GM12878 (cell line): ENCODE data around the gene POF1B. TPM values are rescaled to one million over a fixed set of nuclear protein-coding genes. Genes with fewer than 3 reads are reported as not detected.

Experiments used
- ATAC-seq: fragments of 200-7000 bp; cut with Tn5 transposase; 3 replicates; pipeline ENCODE4 v1.9.1; 2020; ENCODE audit warnings: mild to moderate bottlenecking, moderate library complexity
- BruUV-seq: library from RNA; stranded (reverse); fragments of 400-500 nt; replicated peaks from 2 replicates; lab custom pipeline; 2021; lab: Mats Ljungman, UMichigan
- CTCF ChIA-PET: fragments of 300-600 bp; sonication (Branson Sonifier 250); formaldehyde crosslinking; extraction: SDS; loops from one replicate; lab custom pipeline; 2021; ENCODE audit warnings: inconsistent platforms; lab: Yijun Ruan, JAX
- POLR2A ChIA-PET: fragments of 350-600 bp; formaldehyde crosslinking; extraction: SDS; loops from one replicate; lab custom pipeline; 2021; ENCODE audit warnings: inconsistent platforms; lab: Charles Lee
- RAD21 ChIA-PET: fragments of 300-600 bp; sonication (Branson Sonifier 250); formaldehyde crosslinking; loops from one replicate; lab custom pipeline; 2023; ENCODE audit warnings: antibody characterized with exemption; ENCODE audit not compliant: unreplicated experiment; lab: Charles Lee
- SMC1A ChIA-PET: fragments of 300-600 bp; sonication (Branson Sonifier 250); formaldehyde crosslinking; loops from one replicate; lab custom pipeline; 2023; ENCODE audit not compliant: unreplicated experiment, uncharacterized antibody; lab: Charles Lee
- DNase-seq: peaks from one replicate; pipeline ENCODE4 v3.0.0-alpha.2; 2011; ENCODE audit warnings: low read depth, low spot score
- FAIRE-seq: peaks from 3 replicates; lab custom pipeline; 2011; peaks lifted over from hg19 to GRCh38; lab: Jason Lieb, UNC
- H2AFZ ChIP-seq: 2 replicates; pipeline ENCODE4 v1.6.0; 2011; ENCODE audit warnings: low read depth, low read length, control low read depth; ENCODE audit not compliant: control insufficient read depth
- H3K27ac ChIP-seq: 2 replicates; pipeline ENCODE4 v1.5.1; 2011; ENCODE audit warnings: control low read depth; ENCODE audit not compliant: control insufficient read depth, insufficient read depth
- H3K27me3 ChIP-seq, 2 experiments: replicated peaks in 1 of 2; 2 replicates each; pipeline versions ENCODE4 v1.6.0 to v1.6.1; 2011; ENCODE audit warnings: low read length in 1 of 2; ENCODE audit not compliant: control insufficient read depth in 2 of 2, insufficient read depth in 2 of 2
- H3K36me3 ChIP-seq, 2 experiments: 2 replicates each; pipeline ENCODE4 v1.5.1; 2011; ENCODE audit warnings: low read length in 1 of 2; ENCODE audit not compliant: control insufficient read depth in 2 of 2, insufficient read depth in 2 of 2
- H3K4me1 ChIP-seq: 2 replicates; pipeline ENCODE4 v1.6.1; 2011; ENCODE audit warnings: mild to moderate bottlenecking, low read length, moderate library complexity, mixed read lengths; ENCODE audit not compliant: control insufficient read depth, insufficient read depth
- H3K4me2 ChIP-seq: 2 replicates; pipeline ENCODE4 v1.6.0; 2011; ENCODE audit warnings: control low read depth; ENCODE audit not compliant: control insufficient read depth, insufficient read depth
- H3K4me3 ChIP-seq: fragments of 200-600 bp; sonication (generic); 2 replicates; pipeline ENCODE4 v1.5.1; 2016
- H3K79me2 ChIP-seq: 2 replicates; pipeline ENCODE4 v1.6.0; 2011; ENCODE audit warnings: low read length; ENCODE audit not compliant: control insufficient read depth, insufficient read depth
- H3K9ac ChIP-seq: 2 replicates; pipeline ENCODE4 v1.8.0; 2011; ENCODE audit warnings: low read length, control low read depth, mixed read lengths; ENCODE audit not compliant: control insufficient read depth, insufficient read depth
- H3K9me3 ChIP-seq: replicated peaks from 3 replicates; pipeline ENCODE4 v1.5.1; 2011; ENCODE audit warnings: mild to moderate bottlenecking, low read length; ENCODE audit not compliant: control insufficient read depth, insufficient read depth
- H4K20me1 ChIP-seq: 2 replicates; pipeline ENCODE4 v1.6.0; 2011; ENCODE audit not compliant: control insufficient read depth, insufficient read depth
- BCL3 ChIP-seq: IDR thresholded peaks from 2 replicates; pipeline ENCODE4 v1.6.1; 2011; ENCODE audit warnings: borderline replicate concordance, low read depth, mild to moderate bottlenecking, moderate library complexity, low read length; ENCODE audit not compliant: insufficient read depth, poor library complexity, severe bottlenecking
- BCLAF1 ChIP-seq: fragments of 450-650 bp; IDR thresholded peaks from 2 replicates; pipeline ENCODE4 v1.6.1; 2017; ENCODE audit warnings: antibody characterized with exemption, mild to moderate bottlenecking, moderate library complexity
- E2F4 ChIP-seq: IDR thresholded peaks from 2 replicates; pipeline ENCODE4 v1.6.1; 2012; ENCODE audit warnings: low read depth, low read length, improper control_type of control experiment
- ETV6 ChIP-seq, 2 experiments: fragments of 450-650 bp in 1 of 2; IDR thresholded peaks in 1 of 2; conservative IDR thresholded peaks in 1 of 2; 2 replicates each; pipeline ENCODE4 v1.6.1; 2014; ENCODE audit warnings: antibody characterized with exemption in 1 of 2, borderline replicate concordance in 1 of 2, low read depth in 1 of 2, mild to moderate bottlenecking in 1 of 2, moderate library complexity in 1 of 2
- HDAC2 ChIP-seq: fragments of 200-600 bp; sonication (generic); IDR thresholded peaks from 2 replicates; pipeline ENCODE4 v1.6.1; 2017
- HSF1 ChIP-seq: fragments of 150-350 bp; IDR thresholded peaks from 2 replicates; pipeline ENCODE4 v1.6.1; 2014; ENCODE audit warnings: mild to moderate bottlenecking, low read depth, low read length
- KAT2A ChIP-seq: conservative IDR thresholded peaks from 2 replicates; pipeline ENCODE4 v1.6.1; 2011; ENCODE audit warnings: low read depth, low read length; ENCODE audit not compliant: control insufficient read depth
- MLLT1 ChIP-seq: fragments of 450-650 bp; IDR thresholded peaks from 2 replicates; pipeline ENCODE4 v1.6.1; 2016; ENCODE audit warnings: mild to moderate bottlenecking
- NR2C2 ChIP-seq: IDR thresholded peaks from 2 replicates; pipeline ENCODE4 v1.6.1; 2011; ENCODE audit warnings: borderline replicate concordance, low read depth; ENCODE audit not compliant: control insufficient read depth, insufficient read length
- RAD51 ChIP-seq: fragments of 450-650 bp; IDR thresholded peaks from 2 replicates; pipeline ENCODE4 v1.6.1; 2016; ENCODE audit warnings: moderate library complexity, mild to moderate bottlenecking, inconsistent platforms
- SIX5 ChIP-seq: IDR thresholded peaks from 2 replicates; pipeline ENCODE4 v1.6.1; 2011; ENCODE audit warnings: mild to moderate bottlenecking, low read depth, low read length, moderate library complexity; ENCODE audit not compliant: severe bottlenecking
- TCF12 ChIP-seq: IDR thresholded peaks from 2 replicates; pipeline ENCODE4 v1.6.1; 2011; ENCODE audit warnings: low read depth, mild to moderate bottlenecking, low read length
- ZNF274 ChIP-seq: IDR thresholded peaks from one replicate; pipeline ENCODE4 v1.8.0; 2011; ENCODE audit not compliant: insufficient read length, insufficient read depth
- WGBS: methylation state at CpG from one replicate; pipeline ENCODE4 v1.1.6; 2016; ENCODE audit warnings: low lambda C conversion rate; ENCODE audit not compliant: insufficient replicate concordance, insufficient coverage; ENCODE audit errors: missing lambda C conversion rate; 5-methylcytosine and 5-hydroxymethylcytosine counted together
- in situ Hi-C: fragments of 300-500 bp; cut with MboI; formaldehyde crosslinking; loops from 9 replicates; pipeline ENCODE4 v1.14.3; 2018; ENCODE audit warnings: mixed read lengths
- intact Hi-C: fragments of 100-400 bp; cut with micrococcal nuclease; formaldehyde crosslinking; loops from one replicate; pipeline ENCODE4 v1.14.2; 2022; ENCODE audit not compliant: unreplicated experiment
- polyA plus RNA-seq, 11 experiments: library from polyadenylated mRNA; depleted of rRNA in 4 of 11; unstranded in 6 of 11; stranded (reverse) in 5 of 11; fragments of >200 nt; fragmentation: Nextera tagmentation in 4 of 11; fragmentation: Illumina TruSeq in 1 of 11; extraction: Ambion mirVana in 4 of 11; extraction: Trizol in 1 of 11; gene quantifications; 1 replicate in 1 of 11; 2 replicates in 10 of 11; pipeline versions ENCODE4 v1.2.1 to v1.2.3, GENCODE V29; 2011 to 2016; ENCODE audit warnings: inconsistent platforms in 2 of 11, missing spikeins in 2 of 11, low read depth in 1 of 11
- total RNA-seq, 4 experiments: library from RNA; depleted of rRNA in 3 of 4; stranded (reverse); fragments of >200 nt in 3 of 4; fragmentation: Illumina TruSeq in 1 of 4; extraction: Trizol in 1 of 4; gene quantifications; 2 replicates each; pipeline versions ENCODE4 v1.2.1 to v1.2.3, GENCODE V29; 2013 to 2021

The POF1B gene
- total and polyA plus RNA-seq, 10 of the 15 experiments (the other 5 are each of a cell fraction or from before 2014, with no cell fraction given): 0.14 to 13.5 (median 0.99) TPM

- ChIA-PET POLR2A (no interaction called here), SMC1A (no interaction called here), CTCF (interaction anchor here (1.2 kb wide), 1 partner anchor 12 kb away, joined by 4 read pairs; no protein-coding TSS in a partner anchor), RAD21 (no interaction called here)
- intact Hi-C loops (no loop called here), in situ Hi-C loops (no loop called here)
- BruUV-seq: no TSS peak
- Histone ChIP-seq H3K4me3 (no peak overlapping the region), H3K79me2 (no peaks in the 10 kb centered on the region), H3K36me3 (no peaks in the 10 kb centered on the region), H4K20me1 (no peaks in the 10 kb centered on the region), H3K27me3 (no peaks in the 10 kb centered on the region), H3K9ac (no peak overlapping the region), H3K4me2 (no peak overlapping the region), H3K4me1 (no peaks in the 10 kb centered on the region), H2AFZ (no peak overlapping the region), H3K27ac (no peak overlapping the region), H3K9me3 (no peaks in the 10 kb centered on the region)
- no peak for DNase-seq
- ATAC-seq: no peak
- 0% methylated on average over 1 of the region's 1 CpG for WGBS
- TF ChIP-seq RAD51 (no peak), BCLAF1 (no peak), NR2C2 (no peak), ZNF274 (no peak), HSF1 (no peak), ETV6 (conservative IDR thresholded peaks at IDR 0.05 in 1 of 2, IDR thresholded peaks at IDR 0.05 in 1 of 2; ENCODE audit: borderline replicate concordance in 1 of 2, low read depth in 1 of 2) (no peak), TCF12 (no peak), SIX5 (no peak), BCL3 (no peak), HDAC2 (no peak), E2F4 (no peak), KAT2A (no peak), MLLT1 (no peak)
- no peak for FAIRE-seq
Observed at GRCh38 chrX:85359051-85359450, 20.4 kb downstream of the POF1B start.
